Adipocyte (in vitro differentiated cells): ENCODE measurements around the gene NTPCR.
A peak's percentile ranks its signal among the peaks of the same experiment; 100 is the strongest.

Source experiments
- DNase-seq: peaks from one replicate; pipeline ENCODE4 v3.0.0-alpha.2; 2015; ENCODE audit warnings: low read depth
- H3K27me3 ChIP-seq: replicated peaks from 2 replicates; pipeline ENCODE4 v1.7.0; 2013; ENCODE audit warnings: mild to moderate bottlenecking, low read length, moderate library complexity; ENCODE audit not compliant: control insufficient read depth, insufficient read depth
- H3K36me3 ChIP-seq: 2 replicates; pipeline ENCODE4 v1.7.0; 2013; ENCODE audit warnings: low read length, mild to moderate bottlenecking, moderate library complexity; ENCODE audit not compliant: control insufficient read depth, insufficient read depth, severe bottlenecking
- H3K4me1 ChIP-seq: 2 replicates; pipeline ENCODE4 v1.7.0; 2013; ENCODE audit warnings: mild to moderate bottlenecking, low read length, moderate library complexity; ENCODE audit not compliant: control insufficient read depth, insufficient read depth
- H3K4me3 ChIP-seq: 2 replicates; pipeline ENCODE4 v1.7.0; 2013; ENCODE audit warnings: mild to moderate bottlenecking, low read length, moderate library complexity
- H3K9ac ChIP-seq: 2 replicates; pipeline ENCODE4 v1.7.0; 2013; ENCODE audit warnings: mild to moderate bottlenecking, low read length, moderate library complexity
- H3K9me3 ChIP-seq: 2 replicates; pipeline ENCODE4 v1.7.0; 2013; ENCODE audit warnings: mild to moderate bottlenecking, low read length, moderate library complexity; ENCODE audit not compliant: control insufficient read depth

NTPCR gene

GRCh38 chr1:232950197-232951176 lies at the start of gene NTPCR:
Gene NTPCR, plus strand, starts transcription at chr1:232950611. Its CDS starts 100 bp downstream, at chr1:232950711.
- no peaks in the 10 kb centered on the region for H3K9me3 ChIP-seq

GRCh38 chr1:232900818-232901217 lies 49.6 kb upstream of the NTPCR start:
- Histone ChIP-seq H3K4me3 (no peak overlapping the region), H3K36me3 (no peaks in the 10 kb centered on the region), H3K9ac (no peak overlapping the region), H3K9me3 (no peaks in the 10 kb centered on the region), H3K4me1 (no peaks in the 10 kb centered on the region), H3K27me3 (peaks cover 9% of the 10 kb centered on the region)
- DNase-seq: no peak

More at GRCh38 chr1:232950197-232951176, at the start of gene NTPCR:
- H3K27me3 ChIP-seq: no peaks in the 10 kb centered on the region
- peak within 1 kb of the TSS; percentile 83 for H3K4me3 ChIP-seq
- H3K9ac ChIP-seq: peak within 1 kb of the TSS; percentile 85
- no peaks in the 10 kb centered on the region for H3K36me3 ChIP-seq
- H3K4me1 ChIP-seq: peaks cover 23% of the 10 kb centered on the region
- peak; percentile 98 for DNase-seq

- no peak overlapping the region for H3K4me3 ChIP-seq
- H3K4me1 ChIP-seq: no peaks in the 10 kb centered on the region
- H3K27me3 ChIP-seq: peaks cover 9% of the 10 kb centered on the region
- H3K9ac ChIP-seq: no peak overlapping the region
- H3K36me3 ChIP-seq: no peaks in the 10 kb centered on the region
- no peak for DNase-seq
- H3K9me3 ChIP-seq: no peaks in the 10 kb centered on the region
These were observed 49.2 kb upstream of the NTPCR start for GRCh38 chr1:232901255-232901654.

- no peaks in the 10 kb centered on the region for H3K9me3 ChIP-seq
- no peak overlapping the region for H3K9ac ChIP-seq
These were observed 47.5 kb upstream of the NTPCR start for GRCh38 chr1:232902774-232903350.

GRCh38 chr1:232904131-232904530 lies 46.3 kb upstream of the NTPCR start:
- Histone ChIP-seq H3K36me3 (no peaks in the 10 kb centered on the region), H3K9ac (no peak overlapping the region), H3K9me3 (no peaks in the 10 kb centered on the region), H3K4me3 (no peak overlapping the region), H3K4me1 (no peaks in the 10 kb centered on the region), H3K27me3 (peaks cover 4% of the 10 kb centered on the region)
- DNase-seq: no peak

More at GRCh38 chr1:232902774-232903350, 47.5 kb upstream of the NTPCR start:
- Histone ChIP-seq H3K4me1 (no peaks in the 10 kb centered on the region), H3K27me3 (peaks cover 9% of the 10 kb centered on the region), H3K4me3 (no peak overlapping the region), H3K36me3 (no peaks in the 10 kb centered on the region)
- DNase-seq: no peak

GRCh38 chr1:232904566-232904965 lies 45.8 kb upstream of the NTPCR start:
- Histone ChIP-seq H3K4me3 (no peak overlapping the region), H3K4me1 (no peaks in the 10 kb centered on the region), H3K36me3 (no peaks in the 10 kb centered on the region), H3K9me3 (no peaks in the 10 kb centered on the region), H3K9ac (no peak overlapping the region), H3K27me3 (peaks cover 3% of the 10 kb centered on the region)
- DNase-seq: peak; percentile 66

GRCh38 chr1:232905331-232906034 lies 44.9 kb upstream of the NTPCR start:
- Histone ChIP-seq H3K27me3 (peaks cover 5% of the 10 kb centered on the region), H3K4me3 (no peak overlapping the region), H3K36me3 (no peaks in the 10 kb centered on the region), H3K4me1 (no peaks in the 10 kb centered on the region), H3K9ac (no peak overlapping the region), H3K9me3 (no peaks in the 10 kb centered on the region)
- no peak for DNase-seq

GRCh38 chr1:232906441-232906840 lies 44.0 kb upstream of the NTPCR start:
- no peak overlapping the region for H3K9ac ChIP-seq
- peaks cover 6% of the 10 kb centered on the region for H3K27me3 ChIP-seq
- H3K4me1 ChIP-seq: no peaks in the 10 kb centered on the region
- no peak overlapping the region for H3K4me3 ChIP-seq
- DNase-seq: no peak
- H3K9me3 ChIP-seq: no peaks in the 10 kb centered on the region
- H3K36me3 ChIP-seq: no peaks in the 10 kb centered on the region

- no peak overlapping the region for H3K9ac ChIP-seq
- H3K4me3 ChIP-seq: no peak overlapping the region
- no peaks in the 10 kb centered on the region for H3K9me3 ChIP-seq
- H3K27me3 ChIP-seq: peaks cover 6% of the 10 kb centered on the region
- H3K4me1 ChIP-seq: no peaks in the 10 kb centered on the region
- DNase-seq: no peak
- H3K36me3 ChIP-seq: no peaks in the 10 kb centered on the region
These were observed 41.6 kb upstream of the NTPCR start for GRCh38 chr1:232908831-232909230.

- Histone ChIP-seq H3K27me3 (peaks cover 6% of the 10 kb centered on the region), H3K4me1 (no peaks in the 10 kb centered on the region), H3K9me3 (no peaks in the 10 kb centered on the region), H3K4me3 (no peak overlapping the region), H3K36me3 (no peaks in the 10 kb centered on the region), H3K9ac (no peak overlapping the region)
- DNase-seq: no peak
These were observed 40.7 kb upstream of the NTPCR start for GRCh38 chr1:232909752-232910151.

GRCh38 chr1:232911027-232911599 lies 39.3 kb upstream of the NTPCR start:
- DNase-seq: no peak
- Histone ChIP-seq H3K9ac (no peak overlapping the region), H3K9me3 (no peaks in the 10 kb centered on the region), H3K4me1 (no peaks in the 10 kb centered on the region), H3K4me3 (no peak overlapping the region), H3K27me3 (peaks cover 6% of the 10 kb centered on the region), H3K36me3 (no peaks in the 10 kb centered on the region)
